Neural cell (in vitro differentiated cells): ENCODE measurements around the gene DEGS2.

Experiments used
- RAD21 ChIP-seq: fragments of 450-650 bp; conservative IDR thresholded peaks from 2 replicates; pipeline ENCODE4 v1.6.1; 2014; ENCODE audit warnings: antibody characterized with exemption, mild to moderate bottlenecking, moderate library complexity
- TF ChIP-seq, protein P1 (sequence below): fragments of 450-650 bp; IDR thresholded peaks from 2 replicates; pipeline ENCODE4 v1.5.1; 2014; ENCODE audit warnings: antibody characterized with exemption, mild to moderate bottlenecking, moderate library complexity; ENCODE audit not compliant: poor library complexity, severe bottlenecking

DNA sequence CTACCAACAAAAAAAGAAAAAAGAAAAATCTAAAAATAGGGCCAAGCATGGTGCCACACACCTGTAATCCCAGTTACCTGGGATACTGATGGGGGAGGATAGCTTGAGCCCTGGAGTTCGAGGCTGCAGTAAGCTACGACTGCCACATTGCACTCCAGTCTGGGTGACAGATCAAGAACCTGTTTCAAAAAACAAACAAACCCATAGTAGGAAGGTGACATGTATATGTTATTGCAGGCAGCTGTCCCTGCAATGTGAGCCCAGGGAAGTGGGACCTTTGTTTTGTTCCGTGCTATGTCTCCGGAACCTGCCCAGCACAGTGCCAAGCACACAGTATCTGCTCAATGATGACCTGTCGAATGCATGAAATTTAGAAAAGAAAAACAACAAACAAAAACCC lies 42.3 kb upstream of the DEGS2 start:
- TF ChIP-seq, protein P1, sequence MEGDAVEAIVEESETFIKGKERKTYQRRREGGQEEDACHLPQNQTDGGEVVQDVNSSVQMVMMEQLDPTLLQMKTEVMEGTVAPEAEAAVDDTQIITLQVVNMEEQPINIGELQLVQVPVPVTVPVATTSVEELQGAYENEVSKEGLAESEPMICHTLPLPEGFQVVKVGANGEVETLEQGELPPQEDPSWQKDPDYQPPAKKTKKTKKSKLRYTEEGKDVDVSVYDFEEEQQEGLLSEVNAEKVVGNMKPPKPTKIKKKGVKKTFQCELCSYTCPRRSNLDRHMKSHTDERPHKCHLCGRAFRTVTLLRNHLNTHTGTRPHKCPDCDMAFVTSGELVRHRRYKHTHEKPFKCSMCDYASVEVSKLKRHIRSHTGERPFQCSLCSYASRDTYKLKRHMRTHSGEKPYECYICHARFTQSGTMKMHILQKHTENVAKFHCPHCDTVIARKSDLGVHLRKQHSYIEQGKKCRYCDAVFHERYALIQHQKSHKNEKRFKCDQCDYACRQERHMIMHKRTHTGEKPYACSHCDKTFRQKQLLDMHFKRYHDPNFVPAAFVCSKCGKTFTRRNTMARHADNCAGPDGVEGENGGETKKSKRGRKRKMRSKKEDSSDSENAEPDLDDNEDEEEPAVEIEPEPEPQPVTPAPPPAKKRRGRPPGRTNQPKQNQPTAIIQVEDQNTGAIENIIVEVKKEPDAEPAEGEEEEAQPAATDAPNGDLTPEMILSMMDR, result no peak
- TF ChIP-seq RAD21, result no peak
